Chondrocyte (in vitro differentiated cells): Measurements from ENCODE around the gene ACOXL. TPM values are rescaled to one million over a fixed set of nuclear protein-coding genes. Genes with fewer than 3 reads are reported as not detected.

ENCODE experiments used
- DNase-seq: peaks from one replicate; pipeline ENCODE4 v3.0.0; 2021; ENCODE audit warnings: mixed read lengths, low spot score
- H3K27ac Mint-ChIP-seq: one replicate; pipeline ENCODE4 v1.8.0; 2021; ENCODE audit warnings: mild to moderate bottlenecking, moderate library complexity, mixed read lengths; ENCODE audit not compliant: unreplicated experiment
- H3K27me3 Mint-ChIP-seq: 2 replicates; pipeline ENCODE4 v1.8.0; 2021; ENCODE audit warnings: low read depth, mixed read lengths
- H3K36me3 Mint-ChIP-seq: 2 replicates; pipeline ENCODE4 v1.8.0; 2021; ENCODE audit warnings: low read depth, mixed read lengths
- H3K4me1 Mint-ChIP-seq: 2 replicates; pipeline ENCODE4 v1.8.0; 2021; ENCODE audit warnings: low read depth, mild to moderate bottlenecking, mixed read lengths
- H3K4me3 Mint-ChIP-seq: one replicate; pipeline ENCODE4 v1.8.0; 2021; ENCODE audit warnings: mild to moderate bottlenecking, moderate library complexity, mixed read lengths; ENCODE audit not compliant: unreplicated experiment
- H3K9me3 Mint-ChIP-seq: 2 replicates; pipeline ENCODE4 v1.8.0; 2021; ENCODE audit warnings: low read depth, mixed read lengths
- CTCF ChIP-seq: fragments of 200-600 bp; sonication (generic); IDR thresholded peaks from 2 replicates; pipeline ENCODE4 v1.5.0; 2021; ENCODE audit warnings: antibody characterized with exemption, mild to moderate bottlenecking, moderate library complexity
- total RNA-seq: library from RNA; stranded (reverse); gene quantifications from 3 replicates; pipeline ENCODE4 v1.2.1, GENCODE V29; 2021

The ACOXL gene
- total RNA-seq, 1 donor from 2014 or later: not detected

GRCh38 chr2:110897966-110898365 lies 165.6 kb downstream of the ACOXL start:
- peaks cover 23% of the 10 kb centered on the region for H3K9me3 Mint-ChIP-seq
- H3K36me3 Mint-ChIP-seq: peaks cover 9% of the 10 kb centered on the region
- no peaks in the 10 kb centered on the region for H3K4me1 Mint-ChIP-seq
- H3K4me3 Mint-ChIP-seq: no peak overlapping the region
- no peak for TF ChIP-seq CTCF
- no peak overlapping the region for H3K27ac Mint-ChIP-seq
- peaks cover 36% of the 10 kb centered on the region for H3K27me3 Mint-ChIP-seq
- DNase-seq: no peak

- Mint-ChIP-seq H3K9me3 (peaks cover 22% of the 10 kb centered on the region), H3K27ac (no peak overlapping the region), H3K4me3 (no peak overlapping the region), H3K36me3 (peaks cover 9% of the 10 kb centered on the region), H3K27me3 (peaks cover 36% of the 10 kb centered on the region), H3K4me1 (no peaks in the 10 kb centered on the region)
- no peak for DNase-seq
- TF ChIP-seq CTCF: no peak
Measured at GRCh38 chr2:110900191-110900590, 167.8 kb downstream of the ACOXL start.

- no peak for TF ChIP-seq CTCF
- Mint-ChIP-seq H3K27me3 (peaks cover 36% of the 10 kb centered on the region), H3K36me3 (no peaks in the 10 kb centered on the region), H3K27ac (no peak overlapping the region), H3K9me3 (no peaks in the 10 kb centered on the region), H3K4me3 (no peak overlapping the region), H3K4me1 (no peaks in the 10 kb centered on the region)
- no peak for DNase-seq
Measured at GRCh38 chr2:110903548-110903947, 171.2 kb downstream of the ACOXL start.

GRCh38 chr2:110904116-110904778 lies 171.9 kb downstream of the ACOXL start:
- Mint-ChIP-seq H3K9me3 (no peaks in the 10 kb centered on the region), H3K4me1 (no peaks in the 10 kb centered on the region), H3K36me3 (no peaks in the 10 kb centered on the region), H3K27ac (no peak overlapping the region), H3K27me3 (peaks cover 40% of the 10 kb centered on the region), H3K4me3 (no peak overlapping the region)
- DNase-seq: no peak
- no peak for TF ChIP-seq CTCF

- no peak for DNase-seq
Measured at GRCh38 chr2:110904779-110905148, 172.4 kb downstream of the ACOXL start.

More at GRCh38 chr2:110904779-110905148, 172.4 kb downstream of the ACOXL start:
- Mint-ChIP-seq H3K27ac (no peak overlapping the region), H3K4me1 (no peaks in the 10 kb centered on the region), H3K36me3 (no peaks in the 10 kb centered on the region), H3K9me3 (no peaks in the 10 kb centered on the region), H3K4me3 (no peak overlapping the region), H3K27me3 (peaks cover 43% of the 10 kb centered on the region)
- TF ChIP-seq CTCF: no peak
